NT2/D1 (cell line): ENCODE results near the gene CCDC134.

Experiments used
- DNase-seq: peaks from one replicate; pipeline ENCODE4 v3.0.0-alpha.2; 2011; ENCODE audit warnings: low read depth, low spot score
- H3K27me3 ChIP-seq: 2 replicates; pipeline ENCODE4 v1.6.0; 2011; ENCODE audit warnings: mild to moderate bottlenecking; ENCODE audit not compliant: insufficient read length, insufficient read depth
- H3K36me3 ChIP-seq: 2 replicates; pipeline ENCODE4 v1.6.1; 2011; ENCODE audit warnings: mild to moderate bottlenecking, low read length, mixed read lengths; ENCODE audit not compliant: insufficient read depth, insufficient read length
- H3K4me1 ChIP-seq: 2 replicates; pipeline ENCODE4 v1.5.1; 2011; ENCODE audit not compliant: insufficient read depth, insufficient read length
- H3K4me3 ChIP-seq: 2 replicates; pipeline ENCODE4 v1.5.1; 2011; ENCODE audit warnings: low read depth; ENCODE audit not compliant: insufficient read length
- H3K9ac ChIP-seq: 2 replicates; pipeline ENCODE4 v1.6.0; 2011; ENCODE audit warnings: low read depth; ENCODE audit not compliant: insufficient read length
- H3K9me3 ChIP-seq: 2 replicates; pipeline ENCODE4 v1.5.1; 2011; ENCODE audit warnings: mild to moderate bottlenecking, low read length; ENCODE audit not compliant: insufficient read depth
- SUZ12 ChIP-seq: IDR thresholded peaks from 2 replicates; pipeline ENCODE4 v1.6.1; 2011; ENCODE audit not compliant: insufficient read length, insufficient read depth; ENCODE audit errors: extremely low read depth
- YY1 ChIP-seq: IDR thresholded peaks from 2 replicates; pipeline ENCODE4 v1.6.1; 2011; ENCODE audit not compliant: insufficient read length, insufficient read depth
- ZNF274 ChIP-seq: IDR thresholded peaks from 2 replicates; pipeline ENCODE4 v1.6.1; 2011; ENCODE audit warnings: mild to moderate bottlenecking, low read depth, low read length

Gene CCDC134

GRCh38 chr22:41818596-41818995 lies 18.1 kb downstream of the CCDC134 start:
- H3K27me3 ChIP-seq: no peaks in the 10 kb centered on the region
- H3K4me3 ChIP-seq: no peak overlapping the region
- no peak for DNase-seq
- H3K9me3 ChIP-seq: no peaks in the 10 kb centered on the region
- H3K36me3 ChIP-seq: peaks cover 36% of the 10 kb centered on the region
- H3K4me1 ChIP-seq: peaks cover 8% of the 10 kb centered on the region
- no peak overlapping the region for H3K9ac ChIP-seq
- TF ChIP-seq YY1 (no peak), SUZ12 (no peak)

GRCh38 chr22:41819257-41819656 lies 18.8 kb downstream of the CCDC134 start:
- TF ChIP-seq YY1: no peak
- TF ChIP-seq SUZ12: no peak
- no peak for TF ChIP-seq ZNF274
- peaks cover 31% of the 10 kb centered on the region for H3K36me3 ChIP-seq
- H3K9me3 ChIP-seq: no peaks in the 10 kb centered on the region
- H3K4me3 ChIP-seq: no peak overlapping the region
- H3K9ac ChIP-seq: no peak overlapping the region
- H3K27me3 ChIP-seq: no peaks in the 10 kb centered on the region
- peaks cover 14% of the 10 kb centered on the region for H3K4me1 ChIP-seq
- DNase-seq: no peak

- Histone ChIP-seq H3K9ac (no peak overlapping the region), H3K4me1 (peaks cover 14% of the 10 kb centered on the region), H3K36me3 (peaks cover 27% of the 10 kb centered on the region), H3K4me3 (no peak overlapping the region), H3K9me3 (no peaks in the 10 kb centered on the region), H3K27me3 (no peaks in the 10 kb centered on the region)
- TF ChIP-seq ZNF274: no peak
- TF ChIP-seq YY1: no peak
- TF ChIP-seq SUZ12: no peak
- no peak for DNase-seq
These were observed 20.0 kb downstream of the CCDC134 start for GRCh38 chr22:41820447-41820846.

GRCh38 chr22:41821471-41822316 lies 21.2 kb downstream of the CCDC134 start:
- TF ChIP-seq ZNF274: no peak
- no peak for TF ChIP-seq SUZ12
- no peak for DNase-seq

GRCh38 chr22:41822317-41823057 lies 22.0 kb downstream of the CCDC134 start:
- no peak for DNase-seq
- Histone ChIP-seq H3K4me1 (peaks cover 27% of the 10 kb centered on the region), H3K9ac (no peak overlapping the region), H3K27me3 (no peaks in the 10 kb centered on the region), H3K9me3 (no peaks in the 10 kb centered on the region), H3K36me3 (peaks cover 29% of the 10 kb centered on the region), H3K4me3 (no peak overlapping the region)
- TF ChIP-seq ZNF274 (no peak), YY1 (no peak), SUZ12 (no peak)

More at GRCh38 chr22:41821471-41822316, 21.2 kb downstream of the CCDC134 start:
- H3K9ac ChIP-seq: no peak overlapping the region
- peaks cover 31% of the 10 kb centered on the region for H3K36me3 ChIP-seq
- H3K4me3 ChIP-seq: no peak overlapping the region
- H3K9me3 ChIP-seq: no peaks in the 10 kb centered on the region
- H3K4me1 ChIP-seq: peaks cover 25% of the 10 kb centered on the region
- H3K27me3 ChIP-seq: no peaks in the 10 kb centered on the region

- Histone ChIP-seq H3K4me1 (peaks cover 28% of the 10 kb centered on the region), H3K9ac (no peak overlapping the region), H3K27me3 (no peaks in the 10 kb centered on the region), H3K4me3 (no peak overlapping the region), H3K9me3 (no peaks in the 10 kb centered on the region), H3K36me3 (peaks cover 25% of the 10 kb centered on the region)
- TF ChIP-seq ZNF274 (no peak), YY1 (no peak), SUZ12 (no peak)
- no peak for DNase-seq
These were observed 23.3 kb downstream of the CCDC134 start for GRCh38 chr22:41823797-41824196.

GRCh38 chr22:41825376-41825775 lies 24.9 kb downstream of the CCDC134 start:
- DNase-seq: no peak
- TF ChIP-seq SUZ12 (no peak), YY1 (no peak), ZNF274 (no peak)
- no peak overlapping the region for H3K9ac ChIP-seq
- H3K27me3 ChIP-seq: no peaks in the 10 kb centered on the region
- no peaks in the 10 kb centered on the region for H3K9me3 ChIP-seq
- H3K36me3 ChIP-seq: peaks cover 16% of the 10 kb centered on the region
- H3K4me3 ChIP-seq: no peak overlapping the region
- peaks cover 28% of the 10 kb centered on the region for H3K4me1 ChIP-seq
